GM23338 (cell line): Measurements from ENCODE around the gene NCF2. TPM values are rescaled to one million over a fixed set of nuclear protein-coding genes. Genes with fewer than 3 reads are reported as not detected.

Experiments used
- ATAC-seq: fragments of 200-7000 bp; cut with Tn5 transposase; 3 replicates; pipeline ENCODE4 v1.9.1; 2020
- DNase-seq: peaks from one replicate; pipeline ENCODE4 v3.0.0-alpha.2; 2015; ENCODE audit warnings: low spot score
- H2AFZ ChIP-seq: fragments of 200-600 bp; sonication (generic); 2 replicates; pipeline ENCODE4 v1.8.0; 2016; ENCODE audit warnings: antibody characterized with exemption, mild to moderate bottlenecking, moderate library complexity
- H3F3A ChIP-seq: fragments of 200-600 bp; sonication (generic); replicated peaks from 2 replicates; pipeline ENCODE4 v1.8.0; 2017; ENCODE audit warnings: antibody characterized with exemption, mixed run types, low read depth
- H3K27ac ChIP-seq: fragments of 200-600 bp; sonication (generic); 2 replicates; pipeline ENCODE4 v1.6.1; 2016; ENCODE audit warnings: low read depth
- H3K27me3 ChIP-seq: fragments of 200-600 bp; sonication (generic); 2 replicates; pipeline ENCODE4 v1.8.0; 2016; ENCODE audit warnings: mild to moderate bottlenecking, mixed run types, moderate library complexity; ENCODE audit not compliant: insufficient read depth
- H3K36me3 ChIP-seq: fragments of 200-600 bp; sonication (generic); 2 replicates; pipeline ENCODE4 v1.8.0; 2016; ENCODE audit warnings: mild to moderate bottlenecking; ENCODE audit not compliant: insufficient read depth
- H3K4me1 ChIP-seq: fragments of 200-600 bp; sonication (generic); 2 replicates; pipeline ENCODE4 v1.8.0; 2016; ENCODE audit warnings: mild to moderate bottlenecking, moderate library complexity; ENCODE audit not compliant: insufficient read depth
- H3K4me2 ChIP-seq: fragments of 200-600 bp; sonication (generic); 2 replicates; pipeline ENCODE4 v1.7.1; 2017; ENCODE audit warnings: mixed run types
- H3K4me3 ChIP-seq: fragments of 200-600 bp; sonication (generic); 2 replicates; pipeline ENCODE4 v1.6.1; 2016; ENCODE audit warnings: mixed run types
- H3K79me2 ChIP-seq: fragments of 200-600 bp; sonication (generic); replicated peaks from 2 replicates; pipeline ENCODE4 v1.8.0; 2017; ENCODE audit warnings: mild to moderate bottlenecking; ENCODE audit not compliant: insufficient read depth
- H3K9me2 ChIP-seq: fragments of 200-600 bp; sonication (generic); 2 replicates; pipeline ENCODE4 v1.8.0; 2017; ENCODE audit not compliant: insufficient read depth
- H4K20me1 ChIP-seq: fragments of 200-600 bp; sonication (generic); replicated peaks from 2 replicates; pipeline ENCODE4 v1.8.0; 2017; ENCODE audit warnings: mild to moderate bottlenecking; ENCODE audit not compliant: insufficient read depth
- H3K27ac Mint-ChIP-seq: 2 replicates; pipeline ENCODE4 v1.8.0; 2020; ENCODE audit warnings: inconsistent platforms, mild to moderate bottlenecking, moderate library complexity, mixed read lengths
- H3K27me3 Mint-ChIP-seq: 3 replicates; pipeline ENCODE4 v1.8.0; 2022; ENCODE audit warnings: low read depth, mild to moderate bottlenecking, moderate library complexity, mixed read lengths, inconsistent platforms; ENCODE audit not compliant: insufficient read depth, poor library complexity
- H3K36me3 Mint-ChIP-seq: 3 replicates; pipeline ENCODE4 v1.8.0; 2021; ENCODE audit warnings: low read depth, mild to moderate bottlenecking, inconsistent platforms, moderate library complexity, mixed read lengths
- H3K4me1 Mint-ChIP-seq: 3 replicates; pipeline ENCODE4 v1.8.0; 2020; ENCODE audit warnings: mild to moderate bottlenecking, inconsistent platforms, mixed read lengths
- H3K4me3 Mint-ChIP-seq: 3 replicates; pipeline ENCODE4 v1.8.0; 2021; ENCODE audit warnings: moderate library complexity, mild to moderate bottlenecking, inconsistent platforms, mixed read lengths
- H3K9me3 Mint-ChIP-seq: 3 replicates; pipeline ENCODE4 v1.8.0; 2020; ENCODE audit warnings: moderate library complexity, mild to moderate bottlenecking, inconsistent platforms, mixed read lengths
- CREB1 ChIP-seq: fragments of 250-450 bp; sonication (Bioruptor Pico); IDR thresholded peaks from 2 replicates; pipeline ENCODE4 v1.5.0; 2020; ENCODE audit warnings: low read depth, mild to moderate bottlenecking, moderate library complexity
- CTCF ChIP-seq, 2 experiments: fragments of 200-600 bp in 1 of 2; sonication (generic) in 1 of 2; conservative IDR thresholded peaks; 2 replicates each; pipeline versions ENCODE4 v1.5.1 to v1.6.1; 2016 to 2017; ENCODE audit warnings: antibody characterized with exemption in 2 of 2, low read depth in 2 of 2, mild to moderate bottlenecking in 2 of 2, moderate library complexity in 1 of 2
- EZH2 ChIP-seq: fragments of 200-600 bp; sonication (generic); IDR thresholded peaks from one replicate; pipeline ENCODE4 v1.8.0; 2017; ENCODE audit warnings: antibody characterized with exemption, mild to moderate bottlenecking, low read depth; ENCODE audit not compliant: unreplicated experiment
- NANOG ChIP-seq: IDR thresholded peaks from 2 replicates; pipeline ENCODE4 v1.6.1; 2016; ENCODE audit warnings: antibody characterized with exemption, borderline replicate concordance
- POLR2AphosphoS5 ChIP-seq: IDR thresholded peaks from 2 replicates; pipeline ENCODE4 v1.6.1; 2016; ENCODE audit warnings: antibody characterized with exemption, low read depth
- REST ChIP-seq: IDR thresholded peaks from one replicate; pipeline ENCODE4 v1.6.1; 2018; ENCODE audit warnings: antibody characterized with exemption; ENCODE audit not compliant: unreplicated experiment
- STAT1 ChIP-seq: IDR thresholded peaks from one replicate; pipeline ENCODE4 v1.6.1; 2016; ENCODE audit warnings: antibody characterized with exemption; ENCODE audit not compliant: unreplicated experiment
- ZNF331 ChIP-seq: fragments of 250-450 bp; sonication (Bioruptor Pico); IDR thresholded peaks from 2 replicates; pipeline ENCODE4 v1.5.0; 2020; ENCODE audit warnings: low read depth, mild to moderate bottlenecking, moderate library complexity
- ZNF462 ChIP-seq: fragments of 250-450 bp; sonication (Bioruptor Pico); IDR thresholded peaks from 2 replicates; pipeline ENCODE4 v1.5.0; 2020; ENCODE audit warnings: mild to moderate bottlenecking, moderate library complexity
- polyA plus RNA-seq: library from polyadenylated mRNA; unstranded; fragments of >200 nt; fragmentation: Nextera tagmentation; extraction: Ambion mirVana; gene quantifications from 2 replicates; pipeline ENCODE4 v1.2.1, GENCODE V29; 2016
- total RNA-seq: library from RNA; depleted of rRNA; stranded (reverse); fragments of >200 nt; shearing (Covaris generic); gene quantifications from 2 replicates; pipeline ENCODE4 v1.2.3, GENCODE V29; 2014

The NCF2 gene
- total and polyA plus RNA-seq, 2 experiments from 2014 or later: not detected

DNA sequence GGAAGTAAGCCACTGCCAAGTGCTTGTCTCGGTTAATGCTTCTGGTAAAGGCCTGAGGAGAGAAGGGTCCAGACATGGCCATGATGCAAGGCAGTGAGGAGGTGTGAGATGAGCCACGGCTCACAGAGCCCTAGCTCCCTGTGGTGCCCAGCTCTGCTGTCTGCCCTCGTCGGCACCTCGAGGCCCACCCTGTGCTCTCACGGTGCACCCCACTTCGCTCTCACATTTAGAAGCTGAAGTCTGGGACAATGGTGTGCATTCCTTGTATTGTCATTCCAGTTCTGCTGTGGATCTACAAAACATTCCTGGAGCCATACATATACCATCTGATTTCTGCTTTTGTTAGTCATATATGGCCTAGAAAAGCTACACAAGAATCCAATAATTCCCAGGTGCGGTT, 3.3 kb downstream of the NCF2 start (continued):
- no peak for TF ChIP-seq CTCF (conservative IDR thresholded peaks at IDR 0.05; ENCODE audit: low read depth in 2 of 2)
- no peak for TF ChIP-seq ZNF331 (CRISPR knock-in tag)
- TF ChIP-seq STAT1: no peak
- TF ChIP-seq REST: no peak
- no peak for TF ChIP-seq POLR2AphosphoS5
- TF ChIP-seq EZH2: no peak

DNA sequence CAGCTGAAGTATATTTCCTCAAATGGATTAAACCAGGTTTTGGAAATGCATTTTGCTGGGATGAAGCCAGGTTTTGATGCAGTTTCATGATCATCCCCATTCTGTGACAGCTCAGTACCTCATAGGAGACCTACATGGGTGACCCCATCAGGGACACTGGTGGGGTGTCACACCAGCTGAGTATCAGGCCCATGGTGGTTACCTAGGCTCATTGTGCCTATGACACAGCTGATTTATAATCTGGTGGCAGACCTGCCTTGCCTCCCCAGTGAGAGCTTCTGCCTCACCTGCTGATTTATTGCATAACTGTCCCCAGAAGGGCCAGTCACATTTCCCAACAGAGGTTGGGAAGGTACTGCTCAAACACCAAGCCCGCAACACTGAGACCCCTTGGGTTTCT, 3.8 kb downstream of the NCF2 start:
- Mint-ChIP-seq H3K36me3 (no peaks in the 10 kb centered on the region), H3K4me3 (no peak overlapping the region), H3K27me3 (peaks cover 11% of the 10 kb centered on the region), H3K9me3 (no peaks in the 10 kb centered on the region; the same call in 2 of the 3 replicates), H3K4me1 (peaks cover 13% of the 10 kb centered on the region), H3K27ac (no peak overlapping the region)
- H4K20me1 ChIP-seq: no peaks in the 10 kb centered on the region
- H3K4me3 ChIP-seq: no peak overlapping the region
- no peaks in the 10 kb centered on the region for H3K36me3 ChIP-seq
- no peak for ATAC-seq
- no peak overlapping the region; the same call in 1 of the 2 replicates for H3K27ac ChIP-seq
- H3K27me3 ChIP-seq: no peaks in the 10 kb centered on the region
- peak overlapping the region; percentile 49; the same call in 1 of the 2 replicates for H2AFZ ChIP-seq
- no peaks in the 10 kb centered on the region for H3K79me2 ChIP-seq
- no peak overlapping the region for H3K4me2 ChIP-seq
- no peaks in the 10 kb centered on the region for H3K9me2 ChIP-seq
- H3F3A ChIP-seq: no peaks in the 10 kb centered on the region
- DNase-seq: no peak
- H3K4me1 ChIP-seq: peaks cover 16% of the 10 kb centered on the region
- TF ChIP-seq NANOG: no peak
- no peak for TF ChIP-seq ZNF462 (CRISPR knock-in tag)
- no peak for TF ChIP-seq CREB1
- no peak for TF ChIP-seq REST
- no peak for TF ChIP-seq ZNF331 (CRISPR knock-in tag)
